HG03571 (cell line): Measurements from ENCODE around the gene WDFY4.

Source experiments
- ATAC-seq: cut with Tn5 transposase; IDR thresholded peaks from one replicate; pipeline ENCODE4 v1.9.1; 2021; ENCODE audit not compliant: unreplicated experiment

WDFY4 gene

GRCh38 chr10:48939790-48940325 lies 255.2 kb downstream of the WDFY4 start, which contains the start of gene LRRC18:
Gene LRRC18 (minus strand): TSS chr10:48939840. CDS start chr10:48914155, 25,685 bp downstream.
- no peak for ATAC-seq

GRCh38 chr10:48940372-48940771 lies 255.7 kb downstream of the WDFY4 start:
- ATAC-seq = no peak

- ATAC-seq = no peak
Observed at GRCh38 chr10:48940958-48941357, 256.3 kb downstream of the WDFY4 start.

- ATAC-seq = no peak
Observed at GRCh38 chr10:48941427-48942075, 256.9 kb downstream of the WDFY4 start.

GRCh38 chr10:48943096-48943495 lies 258.4 kb downstream of the WDFY4 start:
- ATAC-seq = no peak

- no peak for ATAC-seq
Observed at GRCh38 chr10:48944171-48944570, 259.5 kb downstream of the WDFY4 start.

GRCh38 chr10:48945441-48946130 lies 260.9 kb downstream of the WDFY4 start:
- no peak for ATAC-seq

GRCh38 chr10:48946332-48946731 lies 261.7 kb downstream of the WDFY4 start:
- ATAC-seq = no peak

GRCh38 chr10:48946891-48947500 lies 262.3 kb downstream of the WDFY4 start:
- no peak for ATAC-seq

GRCh38 chr10:48947690-48948469 lies 263.2 kb downstream of the WDFY4 start:
- ATAC-seq = no peak

GRCh38 chr10:48948470-48949037 lies 263.9 kb downstream of the WDFY4 start:
- ATAC-seq = no peak

- ATAC-seq = no peak
Observed at GRCh38 chr10:48951707-48952106, 267.0 kb downstream of the WDFY4 start.

- ATAC-seq = no peak
Observed at GRCh38 chr10:48957361-48958151, 272.9 kb downstream of the WDFY4 start.

- ATAC-seq = no peak
Observed at GRCh38 chr10:48958598-48959190, 274.0 kb downstream of the WDFY4 start.

GRCh38 chr10:48964038-48964437 lies 279.4 kb downstream of the WDFY4 start:
- no peak for ATAC-seq

- ATAC-seq = no peak
Observed at GRCh38 chr10:48965460-48965859, 280.8 kb downstream of the WDFY4 start.

GRCh38 chr10:48968036-48968435 lies 283.4 kb downstream of the WDFY4 start:
- no peak for ATAC-seq

- no peak for ATAC-seq
Observed at GRCh38 chr10:48970046-48970445, 285.4 kb downstream of the WDFY4 start.

GRCh38 chr10:48970654-48971053 lies 286.0 kb downstream of the WDFY4 start:
- ATAC-seq = no peak

- ATAC-seq = no peak
Observed at GRCh38 chr10:48973065-48973464, 288.4 kb downstream of the WDFY4 start.
